ENCODE results near the gene AHDC1. TPM values are rescaled to one million over a fixed set of nuclear protein-coding genes. Genes with fewer than 3 reads are reported as not detected.

Gene AHDC1
- total and polyA plus RNA-seq, 9 of the 15 experiments (the other 6 are each of a cell fraction or from before 2014, with no cell fraction given): 0.21 to 36.4 (median 4.7) TPM

- TF ChIP-seq BRF2 (IDR thresholded peaks at IDR 0.05; ENCODE audit: borderline replicate concordance, insufficient read depth, insufficient read length): no peak
- no peak for TF ChIP-seq CSDE1 (IDR thresholded peaks at IDR 0.05)
- no peak for TF ChIP-seq SREBF2 (CRISPR knock-in tag; IDR thresholded peaks at IDR 0.05)
- TF ChIP-seq ZNF77 (CRISPR knock-in tag; IDR thresholded peaks at IDR 0.05): no peak
- TF ChIP-seq ZNF436 (CRISPR knock-in tag; IDR thresholded peaks at IDR 0.05): no peak
- TF ChIP-seq TSHZ1 (CRISPR knock-in tag; IDR thresholded peaks at IDR 0.05): no peak
- TF ChIP-seq ZNF407 (IDR thresholded peaks at IDR 0.05; ENCODE audit: low read depth): no peak
- no peak for TF ChIP-seq TSC22D4 (tag; IDR thresholded peaks at IDR 0.05)
- peak; percentile 72 for TF ChIP-seq NKRF (IDR thresholded peaks at IDR 0.05; ENCODE audit: borderline replicate concordance)
- TF ChIP-seq ZNF232 (CRISPR knock-in tag; IDR thresholded peaks at IDR 0.05): no peak; the same call in 1 of the 2 replicates
- peak; percentile 95 for TF ChIP-seq CHD1 (IDR thresholded peaks at IDR 0.05; ENCODE audit: low read length)
- TF ChIP-seq PML (IDR thresholded peaks at IDR 0.05; ENCODE audit: low read length): no peak
- peak; percentile 93 for TF ChIP-seq BRD4 (IDR thresholded peaks at IDR 0.05)
- no peak for TF ChIP-seq ZNF253 (CRISPR knock-in tag; conservative IDR thresholded peaks at IDR 0.05)
These were observed 114.4 kb downstream of the AHDC1 start (continued) for GRCh38 chr1:27489501-27489972.

Data from K562 (cell line).